Measurements from ENCODE around the gene STAU1.
"Not testable (repeated sequence)": the region's sequence is repeated elsewhere in the genome, so short reads cannot be mapped to it uniquely, and the experiment has no call there.

- TF ChIP-seq PBX3 (CRISPR knock-in tag; IDR thresholded peaks at IDR 0.05; ENCODE audit: borderline replicate concordance); ASH2L (IDR thresholded peaks at IDR 0.05; ENCODE audit: insufficient read length, low read depth, low read length); HMGXB4 (CRISPR knock-in tag; IDR thresholded peaks at IDR 0.05; ENCODE audit: borderline replicate concordance in 1 of 2, low read depth in 1 of 2); USF2 (IDR thresholded peaks at IDR 0.05; ENCODE audit: low read depth, low read length); USF2 (CRISPR knock-in tag; IDR thresholded peaks at IDR 0.05; ENCODE audit: borderline replicate concordance); TFDP2 (CRISPR knock-in tag; IDR thresholded peaks at IDR 0.05); POLR2A (IDR thresholded peaks at IDR 0.05; ENCODE audit: insufficient read depth in 1 of 2, low read depth in 2 of 2, low read length in 2 of 2); GMEB1 (CRISPR knock-in tag; IDR thresholded peaks at IDR 0.05; ENCODE audit: borderline replicate concordance); IRF2 (CRISPR knock-in tag; IDR thresholded peaks at IDR 0.05): not testable (repeated sequence)
Observed at GRCh38 chr20:49192944-49193518, 4.9 kb upstream of the STAU1 start.
